D721Med (cell line): ENCODE results near the gene RPS6KA2.

Experiments
- DNase-seq: peaks from one replicate; pipeline ENCODE4 v3.0.0; 2011; ENCODE audit warnings: low spot score; ENCODE audit not compliant: insufficient read length
- FAIRE-seq: peaks from 2 replicates; lab custom pipeline; 2011; peaks lifted over from hg19 to GRCh38; lab: Jason Lieb, UNC
- TF ChIP-seq, protein P1 (sequence below): IDR thresholded peaks from 2 replicates; pipeline ENCODE4 v1.5.1; 2012; ENCODE audit warnings: mild to moderate bottlenecking, control low read depth; ENCODE audit not compliant: insufficient read depth; ENCODE audit errors: missing control alignments

Gene RPS6KA2

DNA sequence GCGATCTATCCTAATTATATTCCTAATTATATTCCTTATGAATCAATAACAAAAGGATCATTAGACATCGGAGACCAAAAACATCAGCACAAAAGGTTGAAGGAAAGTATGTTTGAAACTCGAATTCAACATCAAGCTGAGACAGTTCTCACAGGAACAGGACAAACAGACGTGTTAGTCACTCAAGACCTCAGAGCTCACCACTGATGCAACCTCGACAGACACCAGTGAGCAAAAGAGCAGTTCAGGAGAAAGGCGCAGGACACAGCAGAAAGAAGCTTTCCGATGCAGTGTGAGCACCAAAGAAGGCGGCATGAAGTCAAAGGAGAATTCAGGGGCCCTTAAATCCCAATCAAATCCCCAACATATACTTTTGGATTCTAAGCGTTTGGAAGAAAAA is 34.2 kb downstream of the RPS6KA2 start:
- TF ChIP-seq, protein P1, sequence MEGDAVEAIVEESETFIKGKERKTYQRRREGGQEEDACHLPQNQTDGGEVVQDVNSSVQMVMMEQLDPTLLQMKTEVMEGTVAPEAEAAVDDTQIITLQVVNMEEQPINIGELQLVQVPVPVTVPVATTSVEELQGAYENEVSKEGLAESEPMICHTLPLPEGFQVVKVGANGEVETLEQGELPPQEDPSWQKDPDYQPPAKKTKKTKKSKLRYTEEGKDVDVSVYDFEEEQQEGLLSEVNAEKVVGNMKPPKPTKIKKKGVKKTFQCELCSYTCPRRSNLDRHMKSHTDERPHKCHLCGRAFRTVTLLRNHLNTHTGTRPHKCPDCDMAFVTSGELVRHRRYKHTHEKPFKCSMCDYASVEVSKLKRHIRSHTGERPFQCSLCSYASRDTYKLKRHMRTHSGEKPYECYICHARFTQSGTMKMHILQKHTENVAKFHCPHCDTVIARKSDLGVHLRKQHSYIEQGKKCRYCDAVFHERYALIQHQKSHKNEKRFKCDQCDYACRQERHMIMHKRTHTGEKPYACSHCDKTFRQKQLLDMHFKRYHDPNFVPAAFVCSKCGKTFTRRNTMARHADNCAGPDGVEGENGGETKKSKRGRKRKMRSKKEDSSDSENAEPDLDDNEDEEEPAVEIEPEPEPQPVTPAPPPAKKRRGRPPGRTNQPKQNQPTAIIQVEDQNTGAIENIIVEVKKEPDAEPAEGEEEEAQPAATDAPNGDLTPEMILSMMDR = no peak
- FAIRE-seq (no peak), DNase-seq (no peak)

DNA sequence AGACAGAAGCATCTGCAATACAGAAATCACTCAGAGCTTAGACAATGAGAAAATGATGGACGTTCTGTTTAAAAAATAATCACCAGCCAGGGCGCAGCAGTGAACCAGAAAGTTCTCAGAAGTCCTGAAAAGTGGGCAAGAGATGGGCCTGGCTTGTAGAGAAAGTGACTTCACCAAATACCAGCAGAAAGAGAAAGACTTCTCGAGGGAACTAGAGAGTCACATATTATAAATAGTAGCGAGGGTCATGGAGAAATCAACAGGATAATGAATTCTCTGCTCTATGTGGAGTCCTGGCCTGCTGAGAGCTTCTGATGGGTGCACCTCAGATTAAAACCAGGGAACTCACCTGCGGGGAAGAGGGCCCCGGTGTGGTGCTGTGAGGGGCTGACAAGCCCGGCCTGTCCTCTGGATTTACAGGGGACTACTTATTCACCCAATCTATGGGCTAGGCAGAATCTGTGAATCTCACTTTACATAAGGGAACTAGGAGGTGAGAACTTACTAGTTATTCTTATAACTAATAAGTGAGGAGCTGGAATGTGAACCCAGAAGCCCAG is 35.0 kb downstream of the RPS6KA2 start:
- FAIRE-seq (no peak), DNase-seq (no peak)
- TF ChIP-seq, protein P1 = no peak

DNA sequence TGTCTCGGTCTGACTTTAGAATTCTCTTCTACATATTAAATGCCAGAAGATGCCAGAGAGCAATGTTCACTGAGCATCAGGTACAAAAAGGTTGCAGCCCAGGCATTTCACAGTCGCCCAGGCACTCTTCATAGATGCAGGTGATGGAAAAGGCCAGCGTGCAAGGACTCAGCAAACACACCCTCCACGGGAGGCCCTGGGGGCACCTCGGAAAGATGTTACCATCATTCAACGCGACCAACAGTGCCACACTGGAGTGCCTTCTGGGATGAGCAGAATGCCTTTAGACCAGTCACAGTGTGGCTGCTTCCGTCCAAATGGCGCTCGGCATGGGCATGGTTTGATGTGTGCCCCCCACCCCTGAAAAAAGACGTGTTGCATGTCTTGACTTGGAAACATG is 36.0 kb downstream of the RPS6KA2 start:
- no peak for FAIRE-seq
- TF ChIP-seq, protein P1 = no peak
- no peak for DNase-seq

DNA sequence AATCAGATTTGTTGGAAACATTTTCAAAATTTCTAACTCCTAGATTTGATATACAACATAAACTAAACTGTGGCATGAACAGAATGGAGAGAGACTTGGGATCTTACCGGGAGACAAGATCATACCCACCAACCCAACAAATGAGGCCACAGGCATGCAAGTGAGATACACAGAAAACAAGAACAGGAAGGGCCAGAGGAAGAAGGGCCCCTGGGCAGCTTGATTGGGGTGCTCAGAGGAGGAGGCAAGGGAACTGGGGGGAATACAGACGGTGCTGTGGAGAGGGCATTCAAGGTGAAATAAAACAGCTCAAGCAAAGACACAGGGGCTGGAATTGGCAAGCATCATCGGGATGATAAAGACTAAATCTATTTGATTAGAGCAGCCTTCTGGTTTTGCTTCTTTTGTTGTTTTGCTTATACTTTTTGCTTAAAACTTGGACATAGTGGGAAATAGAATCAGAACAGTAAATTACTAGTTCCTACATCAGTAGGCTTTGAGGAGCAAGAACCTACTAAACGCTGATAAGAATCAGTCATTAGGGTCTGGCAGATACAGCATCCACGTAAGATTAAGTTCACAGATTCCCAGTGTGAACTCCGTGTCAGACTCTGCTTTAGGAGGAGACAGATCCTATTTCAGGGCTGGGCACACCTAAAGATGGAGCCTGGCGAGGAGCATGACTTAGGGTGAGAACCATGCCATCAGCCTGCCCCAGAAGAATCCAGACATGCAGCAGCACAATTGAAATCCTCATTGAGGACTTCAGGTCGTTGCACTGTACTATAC is 37.1 kb downstream of the RPS6KA2 start:
- DNase-seq (no peak), FAIRE-seq (no peak)
- TF ChIP-seq, protein P1 = no peak

DNA sequence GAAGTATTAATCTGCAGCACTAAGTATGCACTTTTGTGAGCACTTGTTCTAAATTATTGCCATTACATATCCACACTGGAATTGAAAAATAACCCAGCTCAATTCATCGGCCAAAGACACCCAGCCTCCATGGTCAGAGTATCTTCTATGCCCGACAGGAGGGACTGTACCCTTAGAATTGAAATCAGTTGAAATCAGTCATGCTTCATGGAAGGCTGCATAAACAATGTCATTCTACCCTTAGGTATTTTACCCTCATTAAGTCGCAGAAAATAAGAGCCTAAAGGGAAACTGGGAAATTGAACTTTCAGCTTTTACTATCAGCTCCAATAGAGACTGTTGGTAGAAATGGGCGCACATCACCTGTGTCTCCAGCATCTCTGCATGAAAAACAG is 37.7 kb downstream of the RPS6KA2 start:
- TF ChIP-seq, protein P1 = no peak
- no peak for DNase-seq
- no peak for FAIRE-seq

DNA sequence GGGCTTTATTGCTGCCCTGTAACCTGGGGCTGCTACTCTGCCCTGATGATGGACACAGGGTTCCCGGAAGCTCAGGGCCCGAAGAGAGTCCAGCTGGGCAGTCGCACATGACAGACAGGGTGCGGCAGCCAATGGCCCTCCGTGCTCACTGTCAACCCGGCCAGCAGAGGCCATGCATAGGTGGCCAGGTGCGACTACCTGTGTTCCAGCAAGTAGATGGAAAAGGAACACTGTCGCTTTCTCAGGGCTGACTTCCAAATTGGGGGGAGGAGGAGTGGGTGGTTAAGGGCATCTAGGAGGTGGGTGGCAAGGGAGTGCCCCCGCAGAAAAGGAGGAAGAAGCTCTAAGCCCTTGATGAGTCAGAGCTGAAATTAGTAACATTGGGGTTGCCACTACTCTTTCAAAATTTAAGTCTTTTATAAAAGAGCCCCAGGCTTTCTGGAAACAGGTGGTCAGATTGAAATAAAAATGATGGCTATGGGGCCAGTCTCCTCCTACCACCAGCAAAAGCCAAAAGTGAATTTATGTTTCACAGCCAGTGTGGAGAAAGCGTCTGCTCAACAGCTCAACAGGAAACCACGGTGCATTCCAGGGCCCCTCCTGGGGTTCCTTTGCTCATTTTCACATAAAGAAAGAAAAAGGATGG is 38.2 kb downstream of the RPS6KA2 start:
- TF ChIP-seq, protein P1 = no peak
- no peak for FAIRE-seq
- no peak for DNase-seq
